B cell (primary cell): ENCODE measurements around the gene ZNF672.

Experiments used
- CTCF ChIP-seq: fragments of 200-600 bp; IDR thresholded peaks from one replicate; pipeline ENCODE4 v1.8.0; 2022; ENCODE audit warnings: antibody characterized with exemption, mild to moderate bottlenecking
- EZH2 ChIP-seq: IDR thresholded peaks from 2 replicates; pipeline ENCODE4 v1.6.1; 2012; ENCODE audit warnings: borderline replicate concordance, low read depth, mild to moderate bottlenecking, moderate library complexity, low read length; ENCODE audit not compliant: insufficient read depth, poor library complexity, severe bottlenecking

DNA sequence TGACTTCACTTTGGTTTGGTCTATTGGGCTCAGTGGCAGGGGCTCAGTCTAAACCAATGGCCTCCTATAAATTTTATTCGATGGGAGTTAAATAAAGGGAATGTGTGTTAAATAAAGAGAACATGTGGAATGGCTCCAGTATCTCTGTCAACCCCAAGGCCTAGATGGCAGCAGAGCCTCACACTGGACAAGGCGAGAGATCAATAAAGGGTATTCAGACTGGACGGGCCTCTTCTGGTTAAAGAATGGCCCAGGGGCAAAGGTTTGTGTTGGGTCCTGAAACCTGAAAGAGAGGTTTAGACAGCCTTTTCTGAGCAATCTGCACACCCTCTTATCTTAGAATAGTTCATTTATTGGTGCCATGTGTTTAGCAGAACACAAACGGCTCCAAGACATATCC lies 47.0 kb upstream of the ZNF672 start:
- TF ChIP-seq CTCF, result no peak
- TF ChIP-seq EZH2, result no peak
